ENCODE data around the gene TGOLN2.

The TGOLN2 gene

DNA sequence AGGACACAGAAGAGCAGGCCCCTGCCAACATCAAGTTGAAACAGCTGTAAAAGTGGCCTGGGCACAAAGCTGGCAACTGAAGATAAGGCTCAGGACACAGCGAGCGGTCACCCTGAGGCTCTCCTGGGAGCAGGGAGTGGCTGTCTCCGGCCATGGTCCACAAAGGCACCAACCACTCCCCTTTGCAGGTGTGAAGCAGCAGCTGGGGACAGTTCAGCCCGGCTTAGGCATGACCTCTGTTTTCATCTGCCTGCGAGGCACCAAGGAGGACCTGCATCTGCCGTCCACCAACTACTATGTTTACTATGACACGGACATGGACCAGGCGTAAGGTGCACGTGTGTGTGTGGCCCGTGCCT lies 12.9 kb downstream of the TGOLN2 start:
- H3K4me3 ChIP-seq (ENCODE audit: low read depth, low read length) = no peak overlapping the region
- TF ChIP-seq, protein P1, sequence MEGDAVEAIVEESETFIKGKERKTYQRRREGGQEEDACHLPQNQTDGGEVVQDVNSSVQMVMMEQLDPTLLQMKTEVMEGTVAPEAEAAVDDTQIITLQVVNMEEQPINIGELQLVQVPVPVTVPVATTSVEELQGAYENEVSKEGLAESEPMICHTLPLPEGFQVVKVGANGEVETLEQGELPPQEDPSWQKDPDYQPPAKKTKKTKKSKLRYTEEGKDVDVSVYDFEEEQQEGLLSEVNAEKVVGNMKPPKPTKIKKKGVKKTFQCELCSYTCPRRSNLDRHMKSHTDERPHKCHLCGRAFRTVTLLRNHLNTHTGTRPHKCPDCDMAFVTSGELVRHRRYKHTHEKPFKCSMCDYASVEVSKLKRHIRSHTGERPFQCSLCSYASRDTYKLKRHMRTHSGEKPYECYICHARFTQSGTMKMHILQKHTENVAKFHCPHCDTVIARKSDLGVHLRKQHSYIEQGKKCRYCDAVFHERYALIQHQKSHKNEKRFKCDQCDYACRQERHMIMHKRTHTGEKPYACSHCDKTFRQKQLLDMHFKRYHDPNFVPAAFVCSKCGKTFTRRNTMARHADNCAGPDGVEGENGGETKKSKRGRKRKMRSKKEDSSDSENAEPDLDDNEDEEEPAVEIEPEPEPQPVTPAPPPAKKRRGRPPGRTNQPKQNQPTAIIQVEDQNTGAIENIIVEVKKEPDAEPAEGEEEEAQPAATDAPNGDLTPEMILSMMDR (conservative IDR thresholded peaks at IDR 0.05; ENCODE audit: low read depth, low read length) = no peak
- DNase-seq (ENCODE audit: low read depth) = no peak

DNA sequence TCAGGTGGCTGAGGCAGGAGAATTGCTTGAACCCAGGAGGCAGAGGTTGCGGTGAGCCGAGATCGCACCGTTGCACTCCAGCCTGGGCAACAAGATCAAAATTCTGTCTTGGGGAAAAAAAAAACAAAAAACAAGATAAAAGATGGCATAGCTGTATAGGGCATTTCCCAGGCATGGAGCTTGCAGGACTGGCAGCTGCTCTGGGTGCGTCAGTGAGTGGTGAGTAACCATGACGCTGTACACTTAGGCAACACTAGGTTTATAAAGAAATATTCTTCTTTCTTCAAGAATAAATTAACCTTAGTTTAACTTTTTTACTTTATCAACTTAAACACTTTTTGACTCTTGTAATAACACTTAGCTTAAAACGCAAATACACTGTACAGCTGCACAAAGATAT lies 15.4 kb downstream of the TGOLN2 start:
- TF ChIP-seq, protein P1 (conservative IDR thresholded peaks at IDR 0.05; ENCODE audit: low read depth, low read length) = no peak
- DNase-seq (ENCODE audit: low read depth) = peak; percentile 51
- H3K4me3 ChIP-seq (ENCODE audit: low read depth, low read length) = no peak overlapping the region

DNA sequence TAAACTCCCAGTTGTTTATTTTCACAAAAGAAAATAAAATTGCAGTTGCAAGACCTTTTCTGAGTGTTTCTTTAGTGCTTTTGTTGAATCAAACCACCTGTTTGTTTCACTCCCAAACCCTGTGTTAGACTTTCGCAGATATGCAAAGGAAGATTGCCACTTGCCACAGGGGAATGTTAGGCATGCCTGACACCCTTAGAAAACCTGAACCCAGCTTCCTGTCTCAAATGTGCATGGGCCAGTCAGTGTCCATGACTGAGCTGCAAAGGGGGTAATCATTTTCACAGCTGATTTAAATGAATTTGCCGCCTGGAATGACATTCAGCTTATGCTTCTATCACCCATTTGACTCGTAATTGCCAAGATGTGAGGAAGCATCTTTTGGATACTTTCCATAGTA lies 17.5 kb downstream of the TGOLN2 start:
- TF ChIP-seq, protein P1 (conservative IDR thresholded peaks at IDR 0.05; ENCODE audit: low read depth, low read length) = no peak
- H3K4me3 ChIP-seq (ENCODE audit: low read depth, low read length) = no peak overlapping the region
- no peak for DNase-seq (ENCODE audit: low read depth)

DNA sequence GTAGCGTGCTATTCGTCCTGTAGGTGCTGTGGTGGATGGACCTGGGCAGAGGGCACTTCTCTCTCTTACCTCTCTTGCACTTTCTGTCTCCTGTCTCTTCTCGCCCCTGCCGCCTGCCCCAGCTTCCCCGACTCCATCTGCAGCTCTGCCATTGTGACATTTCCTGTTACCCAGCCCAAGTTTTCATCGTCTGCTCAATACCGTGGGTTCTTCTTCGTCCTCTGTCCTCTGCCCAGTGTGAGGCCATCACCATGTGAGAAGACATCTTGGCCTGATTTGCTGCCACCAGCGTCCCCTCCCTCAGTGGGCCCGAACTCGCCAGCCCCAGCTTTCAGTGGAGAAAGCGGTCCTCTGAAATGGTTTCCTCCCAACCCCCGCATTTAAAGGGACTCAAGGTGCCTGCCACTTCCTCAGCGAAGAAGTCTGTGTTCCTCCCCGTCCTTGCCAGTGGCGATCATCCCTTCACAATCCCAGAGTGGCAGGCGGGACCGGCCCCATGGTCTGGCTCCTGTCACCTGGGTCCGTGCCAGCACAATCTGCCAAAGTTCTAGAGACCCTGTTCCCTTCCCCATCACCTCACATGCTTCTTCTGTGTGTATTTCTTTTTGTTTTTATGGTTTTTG lies 18.0 kb downstream of the TGOLN2 start:
- H3K4me3 ChIP-seq (ENCODE audit: low read depth, low read length) = no peak overlapping the region
- DNase-seq (ENCODE audit: low read depth) = no peak
- TF ChIP-seq, protein P1 (conservative IDR thresholded peaks at IDR 0.05; ENCODE audit: low read depth, low read length) = no peak

DNA sequence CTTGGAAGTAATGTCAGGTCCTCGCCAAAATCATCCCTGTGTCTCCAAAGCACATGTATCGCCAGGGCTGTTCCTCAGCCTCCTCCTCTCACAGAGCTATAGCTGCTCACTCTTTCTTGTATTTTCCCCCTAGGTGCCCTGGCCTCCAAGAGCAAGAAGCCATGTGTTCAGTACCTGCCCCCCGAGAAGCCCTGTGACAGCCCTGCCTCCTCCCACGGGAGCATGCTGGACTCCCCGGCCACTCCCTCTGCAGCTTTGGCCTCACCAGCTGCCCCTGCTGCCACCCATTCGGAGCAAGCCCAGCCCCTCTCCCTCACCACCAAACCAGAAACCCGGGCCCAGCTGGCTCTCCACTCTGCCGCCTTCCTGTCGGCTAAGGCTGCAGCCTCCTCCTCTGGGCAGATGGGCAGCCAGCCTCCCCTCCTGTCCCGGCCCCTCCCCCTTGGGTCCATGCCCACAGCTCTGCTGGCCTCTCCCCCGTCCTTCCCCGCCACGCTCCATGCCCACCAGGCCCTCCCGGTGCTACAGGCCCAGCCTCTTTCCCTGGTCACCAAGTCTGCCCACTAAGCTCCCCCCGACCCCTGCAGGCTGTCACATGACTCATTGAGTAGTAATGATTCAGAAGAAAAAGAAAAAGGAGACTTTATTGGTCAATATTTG lies 18.8 kb downstream of the TGOLN2 start:
- TF ChIP-seq, protein P1 (conservative IDR thresholded peaks at IDR 0.05; ENCODE audit: low read depth, low read length) = no peak
- H3K4me3 ChIP-seq (ENCODE audit: low read depth, low read length) = no peak overlapping the region
- DNase-seq (ENCODE audit: low read depth) = no peak

DNA sequence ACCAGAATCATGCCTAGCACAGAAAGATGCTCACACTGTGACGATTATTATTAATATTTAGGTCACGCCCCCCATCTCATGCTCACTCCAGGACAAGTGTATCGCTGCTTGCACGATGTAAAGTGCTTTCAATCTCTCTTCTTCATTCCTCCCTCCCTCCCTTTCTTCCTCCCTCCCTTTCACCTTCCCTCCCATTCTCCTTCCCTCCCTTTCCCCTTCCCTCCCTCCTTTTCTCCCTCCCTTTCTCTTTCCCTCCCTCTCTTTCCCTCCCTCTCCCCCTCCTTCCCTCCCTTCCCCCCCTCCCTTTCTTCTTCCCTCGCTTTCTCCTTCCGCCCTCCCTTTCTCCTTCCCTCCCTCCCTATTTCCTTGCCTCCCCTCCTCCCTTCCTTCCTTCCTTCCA lies 19.6 kb downstream of the TGOLN2 start:
- no peak overlapping the region for H3K4me3 ChIP-seq (ENCODE audit: low read depth, low read length)
- TF ChIP-seq, protein P1 (conservative IDR thresholded peaks at IDR 0.05; ENCODE audit: low read depth, low read length) = no peak
- no peak for DNase-seq (ENCODE audit: low read depth)

DNA sequence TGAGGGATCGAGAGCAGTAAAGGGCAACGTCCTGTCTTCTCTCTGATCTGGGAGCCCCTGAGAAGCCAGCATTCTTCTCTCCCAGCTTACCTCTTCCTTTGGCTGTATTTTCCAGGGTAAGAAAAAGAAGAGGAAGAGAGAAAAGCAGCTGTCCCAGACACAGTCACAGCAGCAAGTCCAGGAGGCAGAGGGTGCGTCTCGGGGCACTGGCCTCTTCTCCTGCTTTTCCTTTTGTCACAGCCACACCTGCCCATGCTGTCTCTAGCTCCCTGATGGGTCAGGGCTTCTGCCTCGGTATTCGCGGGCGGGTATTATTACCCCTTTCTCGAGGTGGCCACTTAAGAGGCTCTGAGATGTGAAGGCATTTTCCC lies 20.3 kb downstream of the TGOLN2 start:
- DNase-seq (ENCODE audit: low read depth) = no peak
- TF ChIP-seq, protein P1 (conservative IDR thresholded peaks at IDR 0.05; ENCODE audit: low read depth, low read length) = no peak
- no peak overlapping the region for H3K4me3 ChIP-seq (ENCODE audit: low read depth, low read length)

Measured in choroid plexus epithelial cell (primary cell).